ENCODE measurements around the gene SPRR5.

The SPRR5 gene

GRCh38 chr1:152962876-152963415 lies 15.9 kb downstream of the SPRR5 start:
- no peak for ATAC-seq
- no peak overlapping the region for H3K27ac Mint-ChIP-seq
- no peaks in the 10 kb centered on the region for H3K9me3 Mint-ChIP-seq
- peaks cover 16% of the 10 kb centered on the region for H3K27me3 Mint-ChIP-seq
- no peak for DNase-seq
- no peaks in the 10 kb centered on the region for H3K4me1 Mint-ChIP-seq
- H3K4me3 Mint-ChIP-seq: no peak overlapping the region

GRCh38 chr1:152964536-152964935 lies 17.5 kb downstream of the SPRR5 start:
- H3K4me3 Mint-ChIP-seq: no peak overlapping the region
- H3K27me3 Mint-ChIP-seq: peaks cover 16% of the 10 kb centered on the region
- no peaks in the 10 kb centered on the region for H3K9me3 Mint-ChIP-seq
- H3K4me1 Mint-ChIP-seq: no peaks in the 10 kb centered on the region
- DNase-seq (no peak), ATAC-seq (no peak)
- no peak overlapping the region for H3K27ac Mint-ChIP-seq

- Mint-ChIP-seq H3K9me3 (no peaks in the 10 kb centered on the region), H3K27me3 (peaks cover 5% of the 10 kb centered on the region), H3K4me1 (no peaks in the 10 kb centered on the region), H3K27ac (no peak overlapping the region), H3K4me3 (no peak overlapping the region)
- no peak for ATAC-seq
- DNase-seq: no peak
Observed at GRCh38 chr1:152965853-152966252, 18.8 kb downstream of the SPRR5 start.

- Mint-ChIP-seq H3K4me3 (no peak overlapping the region), H3K9me3 (no peaks in the 10 kb centered on the region), H3K4me1 (no peaks in the 10 kb centered on the region), H3K27me3 (no peaks in the 10 kb centered on the region), H3K27ac (no peak overlapping the region)
- DNase-seq (no peak), ATAC-seq (no peak)
Observed at GRCh38 chr1:152967201-152967600, 20.2 kb downstream of the SPRR5 start.

GRCh38 chr1:152968248-152968647 lies 21.2 kb downstream of the SPRR5 start:
- Mint-ChIP-seq H3K4me3 (no peak overlapping the region), H3K27ac (no peak overlapping the region), H3K4me1 (no peaks in the 10 kb centered on the region), H3K27me3 (no peaks in the 10 kb centered on the region), H3K9me3 (no peaks in the 10 kb centered on the region)
- DNase-seq (no peak), ATAC-seq (no peak)

GRCh38 chr1:152969036-152969435 lies 22.0 kb downstream of the SPRR5 start:
- no peaks in the 10 kb centered on the region for H3K9me3 Mint-ChIP-seq
- H3K27me3 Mint-ChIP-seq: no peaks in the 10 kb centered on the region
- no peak for ATAC-seq

GRCh38 chr1:152970495-152970894 lies 23.5 kb downstream of the SPRR5 start, which contains the start of gene SPRR4:
SPRR4 (plus strand) TSS chr1:152970648; CDS start chr1:152971891, 1,243 bp downstream.
- Mint-ChIP-seq H3K4me1 (no peaks in the 10 kb centered on the region), H3K9me3 (no peaks in the 10 kb centered on the region), H3K27ac (peak within 1 kb of the TSS in 1 of 2 donors; percentile 38), H3K27me3 (no peaks in the 10 kb centered on the region), H3K4me3 (no peak within 1 kb of the TSS)
- DNase-seq: no peak
- ATAC-seq: no peak

More at GRCh38 chr1:152969036-152969435, 22.0 kb downstream of the SPRR5 start:
- H3K4me1 Mint-ChIP-seq: no peaks in the 10 kb centered on the region
- no peak overlapping the region for H3K27ac Mint-ChIP-seq
- H3K4me3 Mint-ChIP-seq: no peak overlapping the region
- DNase-seq: no peak

GRCh38 chr1:152972196-152972886 lies 25.3 kb downstream of the SPRR5 start:
- peak overlapping the region in 1 of 2 donors; percentile 7 for H3K27ac Mint-ChIP-seq
- DNase-seq (no peak), ATAC-seq (no peak)
- H3K4me1 Mint-ChIP-seq: no peaks in the 10 kb centered on the region
- H3K4me3 Mint-ChIP-seq: no peak overlapping the region
- H3K9me3 Mint-ChIP-seq: no peaks in the 10 kb centered on the region
- peaks cover 9% of the 10 kb centered on the region for H3K27me3 Mint-ChIP-seq

GRCh38 chr1:152976688-152977087 lies 29.7 kb downstream of the SPRR5 start:
- Mint-ChIP-seq H3K27ac (no peak overlapping the region), H3K9me3 (no peaks in the 10 kb centered on the region), H3K4me1 (no peaks in the 10 kb centered on the region), H3K4me3 (no peak overlapping the region), H3K27me3 (peaks cover 31% of the 10 kb centered on the region)
- DNase-seq: no peak
- no peak for ATAC-seq

- Mint-ChIP-seq H3K4me1 (no peaks in the 10 kb centered on the region), H3K27ac (no peak overlapping the region), H3K9me3 (no peaks in the 10 kb centered on the region), H3K27me3 (peaks cover 36% of the 10 kb centered on the region), H3K4me3 (no peak overlapping the region)
- no peak for ATAC-seq
- no peak for DNase-seq
Observed at GRCh38 chr1:152977614-152978013, 30.6 kb downstream of the SPRR5 start.

GRCh38 chr1:152980676-152981075 lies 33.7 kb downstream of the SPRR5 start:
- H3K9me3 Mint-ChIP-seq: no peaks in the 10 kb centered on the region
- H3K27me3 Mint-ChIP-seq: peaks cover 45% of the 10 kb centered on the region
- no peaks in the 10 kb centered on the region for H3K4me1 Mint-ChIP-seq
- ATAC-seq: no peak
- H3K4me3 Mint-ChIP-seq: no peak overlapping the region
- no peak overlapping the region for H3K27ac Mint-ChIP-seq
- no peak for DNase-seq

- no peaks in the 10 kb centered on the region for H3K4me1 Mint-ChIP-seq
Observed at GRCh38 chr1:152981146-152981871, 34.3 kb downstream of the SPRR5 start.

GRCh38 chr1:152982076-152982475 lies 35.1 kb downstream of the SPRR5 start:
- no peak for ATAC-seq
- DNase-seq: no peak
- no peak overlapping the region for H3K27ac Mint-ChIP-seq
- no peaks in the 10 kb centered on the region for H3K4me1 Mint-ChIP-seq
- H3K27me3 Mint-ChIP-seq: peaks cover 47% of the 10 kb centered on the region
- no peak overlapping the region for H3K4me3 Mint-ChIP-seq
- no peaks in the 10 kb centered on the region for H3K9me3 Mint-ChIP-seq

More at GRCh38 chr1:152981146-152981871, 34.3 kb downstream of the SPRR5 start:
- no peak overlapping the region for H3K27ac Mint-ChIP-seq
- H3K4me3 Mint-ChIP-seq: no peak overlapping the region
- peaks cover 44% of the 10 kb centered on the region for H3K27me3 Mint-ChIP-seq
- DNase-seq (no peak), ATAC-seq (no peak)
- H3K9me3 Mint-ChIP-seq: no peaks in the 10 kb centered on the region

- DNase-seq (no peak), ATAC-seq (no peak)
- Mint-ChIP-seq H3K4me1 (no peaks in the 10 kb centered on the region), H3K4me3 (no peak overlapping the region), H3K9me3 (no peaks in the 10 kb centered on the region), H3K27me3 (peaks cover 41% of the 10 kb centered on the region), H3K27ac (no peak overlapping the region)
Observed at GRCh38 chr1:152983234-152983633, 36.2 kb downstream of the SPRR5 start.

- Mint-ChIP-seq H3K9me3 (no peaks in the 10 kb centered on the region), H3K27ac (no peak within 1 kb of the TSS), H3K4me3 (no peak within 1 kb of the TSS), H3K27me3 (peaks cover 41% of the 10 kb centered on the region), H3K4me1 (no peaks in the 10 kb centered on the region)
- no peak for ATAC-seq
- no peak for DNase-seq
Observed at GRCh38 chr1:152983743-152984142, 36.7 kb downstream of the SPRR5 start, which contains the start of gene SPRR1A. SPRR1A (plus strand) TSS chr1:152984081; CDS start chr1:152985231, 1,150 bp downstream.

- H3K4me1 Mint-ChIP-seq: no peaks in the 10 kb centered on the region
- H3K4me3 Mint-ChIP-seq: no peak overlapping the region
- H3K27me3 Mint-ChIP-seq: peaks cover 23% of the 10 kb centered on the region
- H3K27ac Mint-ChIP-seq: no peak overlapping the region
- ATAC-seq (no peak), DNase-seq (no peak)
- no peaks in the 10 kb centered on the region for H3K9me3 Mint-ChIP-seq
Observed at GRCh38 chr1:152986578-152986977, 39.6 kb downstream of the SPRR5 start.

All from stimulated activated naive CD8-positive, alpha-beta T cell treated with anti-CD3 and anti-CD28 coated beads, Interleukin-15, amount 100 ng/mL, for 72 hours (primary cell).